ENCODE results near the gene NDRG2. TPM values are rescaled to one million over a fixed set of nuclear protein-coding genes. Genes with fewer than 3 reads are reported as not detected.
"Not testable (repeated sequence)": the region's sequence is repeated elsewhere in the genome, so short reads cannot be mapped to it uniquely, and the experiment has no call there.

The NDRG2 gene
- total RNA-seq, 1 experiment from 2014 or later = 12.0 TPM

- in situ Hi-C loops (cut with HindIII; ENCODE audit: low pct_unique_long_range_greater_than_20kb, low sequenced_read_pairs); DNase-seq (ENCODE audit: low read depth, low spot score): not testable (repeated sequence)
These were observed 16.1 kb upstream of the NDRG2 start for GRCh38 chr14:21040941-21041340.

GRCh38 chr14:21040370-21040925, 15.6 kb upstream of the NDRG2 start:
- in situ Hi-C loops (cut with HindIII; ENCODE audit: low pct_unique_long_range_greater_than_20kb, low sequenced_read_pairs) = no loop called here
- no peak for DNase-seq (ENCODE audit: low read depth, low spot score)

GRCh38 chr14:21039585-21040369, 14.9 kb upstream of the NDRG2 start:
- in situ Hi-C loops (cut with HindIII; ENCODE audit: low pct_unique_long_range_greater_than_20kb, low sequenced_read_pairs) = no loop called here
- peak; percentile 84 for DNase-seq (ENCODE audit: low read depth, low spot score)

- in situ Hi-C loops (cut with HindIII; ENCODE audit: low pct_unique_long_range_greater_than_20kb, low sequenced_read_pairs) = no loop called here
- DNase-seq (ENCODE audit: low read depth, low spot score) = peak; percentile 70
These were observed 13.9 kb upstream of the NDRG2 start for GRCh38 chr14:21038441-21039422.

- DNase-seq (ENCODE audit: low read depth, low spot score) = no peak
- in situ Hi-C loops (cut with HindIII; ENCODE audit: low pct_unique_long_range_greater_than_20kb, low sequenced_read_pairs) = no loop called here
These were observed 12.3 kb upstream of the NDRG2 start for GRCh38 chr14:21037156-21037555.

GRCh38 chr14:21036751-21037150, 11.9 kb upstream of the NDRG2 start:
- in situ Hi-C loops (cut with HindIII; ENCODE audit: low pct_unique_long_range_greater_than_20kb, low sequenced_read_pairs) = no loop called here
- no peak for DNase-seq (ENCODE audit: low read depth, low spot score)

- in situ Hi-C loops (cut with HindIII; ENCODE audit: low pct_unique_long_range_greater_than_20kb, low sequenced_read_pairs) = no loop called here
These were observed 9.8 kb upstream of the NDRG2 start, which contains the start of gene RNASE13 for GRCh38 chr14:21034707-21035106. TSS of gene RNASE13 (minus strand) at chr14:21034807. CDS start at chr14:21034288, 519 bp downstream.

GRCh38 chr14:21033133-21033698, 8.4 kb upstream of the NDRG2 start:
- no peak for DNase-seq (ENCODE audit: low read depth, low spot score)
- in situ Hi-C loops (cut with HindIII; ENCODE audit: low pct_unique_long_range_greater_than_20kb, low sequenced_read_pairs) = no loop called here

More at GRCh38 chr14:21034707-21035106, 9.8 kb upstream of the NDRG2 start, which contains the start of gene RNASE13:
- DNase-seq (ENCODE audit: low read depth, low spot score) = no peak

GRCh38 chr14:21032326-21033132, 7.7 kb upstream of the NDRG2 start:
- in situ Hi-C loops (cut with HindIII; ENCODE audit: low pct_unique_long_range_greater_than_20kb, low sequenced_read_pairs) = no loop called here
- no peak for DNase-seq (ENCODE audit: low read depth, low spot score)

GRCh38 chr14:21030531-21030930, 5.7 kb upstream of the NDRG2 start:
- in situ Hi-C loops (cut with HindIII; ENCODE audit: low pct_unique_long_range_greater_than_20kb, low sequenced_read_pairs) = no loop called here
- no peak for DNase-seq (ENCODE audit: low read depth, low spot score)

GRCh38 chr14:21029917-21030316, 5.1 kb upstream of the NDRG2 start, which contains the start of gene TPPP2:
TSS of gene TPPP2 (plus strand) at chr14:21030217. CDS start at chr14:21030582, 365 bp downstream.
- in situ Hi-C loops (cut with HindIII; ENCODE audit: low pct_unique_long_range_greater_than_20kb, low sequenced_read_pairs) = no loop called here
- no peak for DNase-seq (ENCODE audit: low read depth, low spot score)

GRCh38 chr14:21026988-21027315, 2.1 kb upstream of the NDRG2 start:
- in situ Hi-C loops (cut with HindIII; ENCODE audit: low pct_unique_long_range_greater_than_20kb, low sequenced_read_pairs) = no loop called here
- no peak for DNase-seq (ENCODE audit: low read depth, low spot score)

GRCh38 chr14:21026274-21026987, 1.6 kb upstream of the NDRG2 start:
- no peak for DNase-seq (ENCODE audit: low read depth, low spot score)

GRCh38 chr14:21025371-21026273, 761 bp upstream of the NDRG2 start:
- DNase-seq (ENCODE audit: low read depth, low spot score) = no peak
- in situ Hi-C loops (cut with HindIII; ENCODE audit: low pct_unique_long_range_greater_than_20kb, low sequenced_read_pairs) = no loop called here

More at GRCh38 chr14:21026274-21026987, 1.6 kb upstream of the NDRG2 start:
- in situ Hi-C loops (cut with HindIII; ENCODE audit: low pct_unique_long_range_greater_than_20kb, low sequenced_read_pairs) = no loop called here

GRCh38 chr14:21023817-21024584, 860 bp downstream of the NDRG2 start:
- DNase-seq (ENCODE audit: low read depth, low spot score) = no peak
- in situ Hi-C loops (cut with HindIII; ENCODE audit: low pct_unique_long_range_greater_than_20kb, low sequenced_read_pairs) = no loop called here
